HCT116 (cell line): ENCODE measurements around the gene CLSTN1. TPM values are rescaled to one million over a fixed set of nuclear protein-coding genes. Genes with fewer than 3 reads are reported as not detected.

Experiments
- ATAC-seq: fragments of 200-7000 bp; cut with Tn5 transposase; 2 replicates; pipeline ENCODE4 v1.9.1; 2020; ENCODE audit warnings: mild to moderate bottlenecking, moderate library complexity
- BruUV-seq: library from RNA; stranded (reverse); fragments of 400-500 nt; replicated peaks from 2 replicates; lab custom pipeline; 2021; lab: Mats Ljungman, UMichigan
- CTCF ChIA-PET: fragments of 300-600 bp; sonication (Branson Sonifier 250); formaldehyde crosslinking; loops from one replicate; lab custom pipeline; 2021; ENCODE audit warnings: antibody characterized with exemption; lab: Charles Lee
- POLR2A ChIA-PET: fragments of 300-600, 350-600 bp; sonication (Branson Sonifier 250); formaldehyde crosslinking; loops from one replicate; lab custom pipeline; 2021; ENCODE audit warnings: antibody characterized with exemption; lab: Charles Lee
- RAD21 ChIA-PET, 2 experiments: fragments of 300-600 bp; sonication (Branson Sonifier 250); formaldehyde crosslinking; loops; one replicate each; lab custom pipeline; 2023; ENCODE audit warnings: low total read pairs in 2 of 2; ENCODE audit not compliant: uncharacterized antibody in 2 of 2, unreplicated experiment in 2 of 2, low non-redundant PET in 1 of 2; lab: Charles Lee
- DNase-seq: peaks from one replicate; pipeline ENCODE4 v3.0.0-alpha.2; 2010; ENCODE audit warnings: low read depth, low spot score
- H2AFZ ChIP-seq: fragments of 200-600 bp; shearing (Covaris generic), sonication (generic); 2 replicates; pipeline ENCODE4 v1.6.1; 2017; ENCODE audit warnings: low read depth, mixed run types, mixed read lengths, antibody characterized with exemption, low read length; ENCODE audit not compliant: poor library complexity, severe bottlenecking
- H3K27ac ChIP-seq: 2 replicates; pipeline ENCODE4 v1.5.1; 2012; ENCODE audit warnings: low read depth, low read length
- H3K27me3 ChIP-seq: fragments of 200-600 bp; sonication (generic); 2 replicates; pipeline ENCODE4 v1.6.1; 2016; ENCODE audit warnings: mixed run types, low read length, mixed read lengths; ENCODE audit not compliant: insufficient read depth
- H3K36me3 ChIP-seq, 2 experiments: fragments of 200-500 bp in 1 of 2; fragments of 200-600 bp in 1 of 2; sonication (Bioruptor generic) in 1 of 2; sonication (generic) in 1 of 2; 2 replicates each; pipeline versions ENCODE4 v1.5.1 to v1.6.1; 2014 to 2016; ENCODE audit warnings: low read length in 2 of 2, inconsistent platforms in 1 of 2, mixed read lengths in 1 of 2, mixed run types in 1 of 2; ENCODE audit not compliant: insufficient read depth in 2 of 2, control insufficient read depth in 1 of 2
- H3K4me1 ChIP-seq, 2 experiments: fragments of 200-600 bp in 1 of 2; sonication (generic) in 1 of 2; 2 replicates each; pipeline versions ENCODE4 v1.5.1 to v1.6.1; 2012 to 2017; ENCODE audit warnings: low read length in 2 of 2, inconsistent platforms in 1 of 2, mild to moderate bottlenecking in 1 of 2, mixed read lengths in 1 of 2, mixed run types in 1 of 2, moderate library complexity in 1 of 2; ENCODE audit not compliant: insufficient read depth in 2 of 2, control insufficient read depth in 1 of 2
- H3K4me2 ChIP-seq: fragments of 200-600 bp; sonication (generic); 2 replicates; pipeline ENCODE4 v1.6.1; 2017; ENCODE audit warnings: mixed run types, low read length, mixed read lengths
- H3K4me3 ChIP-seq, 2 experiments: fragments of 200-600 bp in 1 of 2; sonication (generic) in 1 of 2; replicated peaks in 1 of 2; 2 replicates each; pipeline ENCODE4 v1.5.1; 2011 to 2016; ENCODE audit warnings: low read length in 2 of 2, control low read depth in 1 of 2, low read depth in 1 of 2, mild to moderate bottlenecking in 1 of 2, mixed read lengths in 1 of 2, mixed run types in 1 of 2
- H3K79me2 ChIP-seq: fragments of 200-600 bp; sonication (generic); 2 replicates; pipeline ENCODE4 v1.6.1; 2017; ENCODE audit warnings: mild to moderate bottlenecking, mixed run types, low read length, moderate library complexity, mixed read lengths; ENCODE audit not compliant: insufficient read depth
- H3K9ac ChIP-seq: fragments of 200-600 bp; sonication (generic); 2 replicates; pipeline ENCODE4 v1.6.1; 2016; ENCODE audit warnings: low read length, mixed read lengths
- H3K9me2 ChIP-seq: fragments of 200-600 bp; sonication (generic), shearing (Covaris generic); 2 replicates; pipeline ENCODE4 v1.6.1; 2017; ENCODE audit warnings: mixed run types, mild to moderate bottlenecking, moderate library complexity; ENCODE audit not compliant: insufficient read depth
- H3K9me3 ChIP-seq, 2 experiments: fragments of 200-500 bp in 1 of 2; fragments of 200-600 bp in 1 of 2; sonication (Bioruptor generic) in 1 of 2; sonication (generic) in 1 of 2; 2 replicates each; pipeline ENCODE4 v1.6.1; 2014 to 2017; ENCODE audit warnings: low read length in 2 of 2, mixed read lengths in 2 of 2, inconsistent platforms in 1 of 2, low read depth in 1 of 2, mild to moderate bottlenecking in 1 of 2, mixed run types in 1 of 2, moderate library complexity in 1 of 2; ENCODE audit not compliant: control insufficient read depth in 1 of 2, insufficient read depth in 1 of 2
- H4K20me1 ChIP-seq: fragments of 200-600 bp; sonication (generic), shearing (Covaris generic); 2 replicates; pipeline ENCODE4 v1.6.1; 2017; ENCODE audit warnings: mixed run types, mild to moderate bottlenecking, moderate library complexity; ENCODE audit not compliant: insufficient read depth
- CEBPB ChIP-seq: IDR thresholded peaks from 2 replicates; pipeline ENCODE4 v1.6.1; 2012; ENCODE audit warnings: low read depth
- EGR1 ChIP-seq: IDR thresholded peaks from 2 replicates; pipeline ENCODE4 v1.6.1; 2012; ENCODE audit warnings: low read depth
- FOSL1 ChIP-seq: IDR thresholded peaks from 2 replicates; pipeline ENCODE4 v1.6.1; 2012; ENCODE audit warnings: low read depth
- SIN3A ChIP-seq: IDR thresholded peaks from 2 replicates; pipeline ENCODE4 v1.6.1; 2012; ENCODE audit warnings: low read depth
- TCF7L2 ChIP-seq: IDR thresholded peaks from 2 replicates; pipeline ENCODE4 v1.7.0; 2011; ENCODE audit warnings: borderline replicate concordance, inconsistent platforms; ENCODE audit not compliant: insufficient read depth, insufficient read length; ENCODE audit errors: extremely low read depth
- YY1 ChIP-seq: IDR thresholded peaks from 2 replicates; pipeline ENCODE4 v1.6.1; 2011; ENCODE audit warnings: low read length, low read depth, moderate library complexity, mild to moderate bottlenecking; ENCODE audit not compliant: insufficient replicate concordance; ENCODE audit errors: extremely low read depth
- ZBTB33 ChIP-seq: IDR thresholded peaks from 2 replicates; pipeline ENCODE4 v1.6.1; 2011; ENCODE audit warnings: mild to moderate bottlenecking, low read length, moderate library complexity; ENCODE audit not compliant: insufficient replicate concordance; ENCODE audit errors: extremely low read depth
- intact Hi-C: fragments of 100-400 bp; cut with micrococcal nuclease; formaldehyde crosslinking; loops from 2 replicates; pipeline ENCODE4 v1.10.0; 2022
- total RNA-seq: library from RNA; stranded (reverse); gene quantifications from one replicate; pipeline ENCODE4 v1.2.1, GENCODE V29; 2021; ENCODE audit not compliant: unreplicated experiment

CLSTN1 gene
- total RNA-seq, 1 experiment from 2014 or later, result 113 TPM

- H3K36me3 ChIP-seq, result no peaks in the 10 kb centered on the region
- no peaks in the 10 kb centered on the region for H3K27me3 ChIP-seq
- no peak overlapping the region for H3K4me3 ChIP-seq
- ChIA-PET RAD21 (no interaction called here), CTCF (no interaction called here), POLR2A (interaction anchor here (1.4 kb wide), 1 partner anchor 10 kb away, joined by 4 read pairs; no protein-coding TSS in a partner anchor)
- no peak for ATAC-seq
- no peaks in the 10 kb centered on the region for H3K9me2 ChIP-seq
- no peak overlapping the region for H3K27ac ChIP-seq
- DNase-seq, result no peak
- no peaks in the 10 kb centered on the region for H3K79me2 ChIP-seq
- BruUV-seq, result no TSS peak
- intact Hi-C loops, result no loop called here
- H4K20me1 ChIP-seq, result no peaks in the 10 kb centered on the region
- H3K4me1 ChIP-seq, result peaks cover 0 to under 1% of the 10 kb centered on the region in 2 experiments; a peak in 1 of 4 replicates
- no peak overlapping the region for H3K4me2 ChIP-seq
- H3K9ac ChIP-seq, result no peak overlapping the region
- TF ChIP-seq SIN3A (no peak), EGR1 (no peak), YY1 (no peak), TCF7L2 (no peak), ZBTB33 (no peak), CEBPB (no peak), FOSL1 (no peak)
- H2AFZ ChIP-seq, result no peak overlapping the region
- no peaks in the 10 kb centered on the region; a peak in 1 of 4 replicates for H3K9me3 ChIP-seq
These were observed 18.4 kb upstream of the CLSTN1 start for GRCh38 chr1:9842073-9842711.
